GM12874 (cell line): ENCODE measurements around the gene RASSF4.

Source experiments
- TF ChIP-seq, protein P1 (sequence below): IDR thresholded peaks from 2 replicates; pipeline ENCODE4 v1.5.1; 2011; ENCODE audit warnings: low read depth, mild to moderate bottlenecking, control low read depth, low read length, moderate library complexity; ENCODE audit not compliant: insufficient read depth

Gene RASSF4

DNA sequence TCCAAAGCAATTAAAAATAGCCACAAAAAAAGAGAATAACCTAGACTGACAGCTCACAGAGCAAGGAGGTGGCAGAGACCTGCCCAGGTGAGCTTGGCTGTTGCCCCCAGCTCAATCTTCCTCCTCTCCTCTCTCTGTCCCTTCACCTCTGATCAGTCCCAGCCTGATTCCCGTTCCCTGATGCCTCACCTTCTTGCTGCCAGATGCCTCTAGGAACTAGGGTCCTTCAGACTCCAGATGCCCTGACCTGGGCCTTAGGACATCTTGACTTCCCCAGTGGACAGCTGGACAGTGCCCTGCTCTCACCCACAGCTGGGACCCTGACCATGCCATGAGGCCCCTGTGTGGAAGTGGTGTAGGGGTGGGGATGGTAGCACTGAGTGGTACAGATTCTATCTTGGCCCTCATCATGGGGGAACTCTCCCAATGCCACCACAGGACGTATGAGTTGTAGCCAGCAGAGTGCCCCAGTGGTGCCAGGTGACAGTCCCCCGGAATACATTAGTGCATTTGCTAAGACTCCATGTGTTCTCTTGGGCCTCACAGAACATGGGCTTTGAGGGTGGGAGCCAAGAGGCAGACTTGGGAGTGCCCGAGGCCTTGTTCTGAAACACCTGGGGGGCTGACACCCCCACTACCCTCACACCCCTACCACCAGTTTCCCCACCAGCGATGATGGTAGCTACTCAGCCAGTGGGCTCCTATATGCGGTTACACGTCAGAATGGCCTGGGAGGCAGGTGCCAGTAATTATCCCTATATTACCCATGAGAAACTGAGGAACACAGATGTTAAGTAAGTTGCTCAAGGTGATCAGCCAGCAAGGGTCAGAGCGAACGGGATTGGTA, 17.0 kb downstream of the RASSF4 start:
- TF ChIP-seq, protein P1, sequence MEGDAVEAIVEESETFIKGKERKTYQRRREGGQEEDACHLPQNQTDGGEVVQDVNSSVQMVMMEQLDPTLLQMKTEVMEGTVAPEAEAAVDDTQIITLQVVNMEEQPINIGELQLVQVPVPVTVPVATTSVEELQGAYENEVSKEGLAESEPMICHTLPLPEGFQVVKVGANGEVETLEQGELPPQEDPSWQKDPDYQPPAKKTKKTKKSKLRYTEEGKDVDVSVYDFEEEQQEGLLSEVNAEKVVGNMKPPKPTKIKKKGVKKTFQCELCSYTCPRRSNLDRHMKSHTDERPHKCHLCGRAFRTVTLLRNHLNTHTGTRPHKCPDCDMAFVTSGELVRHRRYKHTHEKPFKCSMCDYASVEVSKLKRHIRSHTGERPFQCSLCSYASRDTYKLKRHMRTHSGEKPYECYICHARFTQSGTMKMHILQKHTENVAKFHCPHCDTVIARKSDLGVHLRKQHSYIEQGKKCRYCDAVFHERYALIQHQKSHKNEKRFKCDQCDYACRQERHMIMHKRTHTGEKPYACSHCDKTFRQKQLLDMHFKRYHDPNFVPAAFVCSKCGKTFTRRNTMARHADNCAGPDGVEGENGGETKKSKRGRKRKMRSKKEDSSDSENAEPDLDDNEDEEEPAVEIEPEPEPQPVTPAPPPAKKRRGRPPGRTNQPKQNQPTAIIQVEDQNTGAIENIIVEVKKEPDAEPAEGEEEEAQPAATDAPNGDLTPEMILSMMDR = no peak

DNA sequence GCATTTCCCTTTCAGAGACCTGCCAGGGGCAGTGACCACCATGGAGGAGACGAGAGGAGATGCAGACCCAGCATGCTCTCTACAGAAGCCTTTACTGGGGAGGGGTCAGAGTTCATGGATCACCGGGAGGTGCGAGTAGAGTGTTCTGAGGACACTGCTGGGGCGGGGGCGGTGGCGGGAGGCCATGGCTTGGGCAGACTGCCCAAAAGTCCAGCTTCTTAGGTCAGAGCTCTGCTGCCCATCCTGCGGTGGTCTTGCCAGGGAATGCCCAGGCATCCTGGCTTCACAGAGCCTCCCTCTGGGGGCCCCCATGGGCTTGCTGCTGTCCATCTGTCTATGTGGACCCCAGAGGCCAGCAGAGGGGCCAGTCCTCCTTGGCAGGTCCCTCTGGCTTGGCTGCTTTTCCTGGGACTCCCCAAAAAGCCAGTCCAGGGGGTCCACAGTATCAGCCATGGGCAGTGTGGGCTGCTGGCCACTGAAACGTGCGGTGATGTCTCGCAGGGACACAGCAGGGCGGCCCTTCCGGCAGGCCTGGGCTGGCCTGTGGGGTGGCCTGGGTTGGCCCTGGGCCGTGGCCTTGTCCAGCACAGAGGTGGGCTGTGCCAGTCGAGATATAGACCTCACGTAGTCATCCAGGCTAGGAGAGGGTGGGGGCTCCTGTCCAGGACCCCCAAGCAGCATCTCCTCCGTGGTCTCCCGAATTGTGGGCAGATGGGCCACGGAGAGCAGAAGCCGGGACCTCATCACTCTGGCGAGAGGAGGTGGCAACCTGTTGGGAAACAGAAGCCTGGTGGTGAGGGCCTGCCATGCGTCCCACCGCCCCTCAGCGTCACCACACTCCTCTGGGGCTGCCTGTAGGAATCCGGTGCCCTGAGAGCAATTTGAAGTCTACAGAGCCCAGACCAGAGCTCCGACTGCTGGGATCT, 17.9 kb downstream of the RASSF4 start:
- TF ChIP-seq, protein P1 = no peak

DNA sequence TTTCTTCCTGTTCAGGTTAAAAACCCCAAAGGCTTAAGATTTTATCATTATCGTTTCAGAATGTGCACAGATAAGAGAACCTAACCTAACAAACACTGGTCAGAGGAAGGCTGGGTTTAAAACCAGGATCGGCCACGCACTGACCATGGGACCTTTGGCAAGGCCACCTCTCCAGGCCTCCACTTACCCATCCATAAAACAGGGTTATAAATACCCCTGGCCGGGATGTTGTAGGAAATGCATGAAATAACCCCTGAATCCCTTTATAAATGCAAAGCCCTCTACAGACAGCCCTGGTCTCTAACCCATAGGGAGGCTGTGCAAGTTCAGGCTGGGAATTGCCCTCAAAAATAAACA, 18.6 kb downstream of the RASSF4 start:
- TF ChIP-seq, protein P1 = no peak

DNA sequence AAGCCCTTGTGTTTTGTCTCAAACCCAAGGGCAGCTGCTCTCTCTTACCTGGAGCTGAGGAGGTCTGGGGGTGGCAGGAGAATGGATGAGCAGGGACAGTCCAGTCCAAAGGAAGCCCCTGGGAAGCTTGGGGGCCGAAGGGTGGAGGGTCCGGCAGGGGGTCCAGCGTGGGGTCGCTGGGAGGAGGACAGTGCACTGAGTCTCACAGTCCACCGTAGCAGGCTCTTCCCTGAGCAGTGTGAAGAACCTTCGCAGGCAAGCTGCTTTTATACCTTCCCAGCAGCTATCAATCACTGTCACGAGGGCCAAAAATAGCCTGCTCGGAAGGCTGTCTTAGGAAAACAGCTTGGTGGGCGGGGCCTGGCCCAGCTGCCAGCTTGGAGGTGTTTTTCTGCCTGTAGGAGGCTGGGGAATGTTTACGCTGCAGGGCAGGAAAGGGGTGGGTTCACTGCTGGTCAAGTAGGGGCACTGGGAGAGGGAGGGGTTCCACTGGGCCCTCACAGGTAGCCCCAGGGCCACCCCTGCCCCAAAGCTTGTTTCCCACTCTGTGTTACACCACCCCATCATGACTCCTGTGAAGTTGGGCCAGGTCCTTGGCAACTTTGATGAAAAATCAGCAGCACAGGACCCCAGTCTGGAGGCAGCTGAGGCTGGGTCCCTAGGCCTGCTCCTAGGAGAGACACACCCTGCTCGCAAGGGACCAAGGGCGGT, 19.1 kb downstream of the RASSF4 start, which contains the start of gene DEPP1:
Gene DEPP1 (minus strand): TSS at position 240 of the 711 bp plus-strand sequence. CDS start 779 bp downstream, outside the sequence.
- TF ChIP-seq, protein P1 = no peak

DNA sequence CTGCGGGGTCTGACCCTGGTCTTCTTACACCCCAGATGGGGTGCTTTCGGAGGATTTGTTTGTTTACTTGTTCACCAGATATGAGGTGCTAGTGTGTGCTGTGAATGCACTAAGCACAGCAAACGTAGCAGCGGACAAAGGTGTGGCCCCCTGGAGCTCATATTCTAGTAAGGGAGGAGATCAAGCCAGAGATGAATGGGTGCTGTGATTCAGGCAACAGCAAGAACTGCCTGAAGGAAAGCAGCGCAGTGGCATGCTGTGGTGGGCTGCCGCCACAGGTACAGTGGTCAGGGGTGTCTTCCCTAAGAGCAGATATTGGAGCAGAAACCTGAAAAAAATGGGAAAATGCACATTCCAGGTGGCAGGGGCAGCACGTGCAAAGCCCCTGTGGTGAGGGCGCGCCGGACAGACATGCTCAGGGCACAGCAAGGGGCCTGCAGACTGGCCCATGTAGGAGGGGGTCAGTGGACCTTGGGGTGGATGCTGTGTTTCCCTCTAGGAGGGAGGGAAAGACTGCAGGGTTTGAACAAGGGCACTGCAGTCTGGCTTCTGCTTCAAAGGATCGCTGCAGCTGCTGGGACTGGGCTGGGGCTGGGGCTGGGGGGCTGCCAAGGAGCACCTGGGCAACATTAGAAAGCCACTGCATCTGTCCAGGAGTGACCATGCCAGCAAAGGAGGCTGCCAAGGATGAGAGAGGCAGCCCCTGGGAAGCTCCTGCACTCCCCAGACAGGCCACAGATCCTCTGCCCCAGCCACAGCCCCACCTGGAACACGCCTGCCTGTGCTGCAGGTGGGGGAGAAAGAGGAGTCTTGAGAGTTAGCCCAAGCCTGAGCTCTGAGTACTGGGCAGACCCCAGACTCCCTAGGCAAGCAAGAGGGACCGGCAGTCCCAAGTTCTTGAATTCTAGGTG, 19.9 kb downstream of the RASSF4 start:
- TF ChIP-seq, protein P1 = no peak

DNA sequence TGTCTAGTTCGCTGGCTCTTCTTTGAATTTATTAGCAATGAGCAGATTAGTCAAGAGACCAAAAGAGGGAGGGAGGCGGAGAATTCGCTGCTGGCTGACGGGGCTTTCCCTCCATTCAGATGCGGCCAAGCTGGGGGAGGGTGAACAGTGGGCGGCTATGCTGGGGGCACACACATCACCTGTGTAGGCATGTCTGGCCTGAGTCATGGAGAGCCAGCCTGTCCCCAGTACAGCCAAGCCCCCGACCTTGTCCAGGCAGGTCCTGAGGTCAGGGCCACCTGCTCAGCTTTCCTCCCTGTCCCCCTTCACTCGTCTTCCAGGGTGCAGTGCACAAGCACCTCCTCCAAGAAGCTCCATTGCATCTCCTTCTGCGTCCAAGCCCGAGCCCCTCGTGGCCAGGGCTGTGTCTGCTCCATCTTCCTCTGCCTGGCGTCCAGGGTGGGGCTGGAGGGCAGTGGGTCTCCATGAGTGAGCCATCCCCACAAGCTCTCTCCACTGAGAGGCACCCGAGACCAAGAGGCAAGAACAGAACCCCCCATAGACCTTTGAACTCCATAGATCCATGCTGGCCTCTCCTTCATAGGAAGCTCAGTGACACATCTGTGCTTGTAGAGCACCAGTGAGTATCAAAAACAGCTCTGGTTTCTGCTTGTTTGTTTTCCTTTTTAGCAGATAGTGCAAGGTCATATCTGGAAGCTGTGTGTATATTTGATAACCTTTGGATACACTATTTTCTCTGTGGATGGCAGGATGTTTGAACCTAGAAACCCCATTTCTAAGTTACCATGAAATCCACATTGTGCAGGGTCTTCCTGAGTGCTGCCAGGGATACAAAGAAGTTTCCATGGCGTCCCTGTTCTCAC, 20.9 kb downstream of the RASSF4 start:
- TF ChIP-seq, protein P1 = no peak
